Measurements from ENCODE around the gene ISG20.

Gene ISG20

DNA sequence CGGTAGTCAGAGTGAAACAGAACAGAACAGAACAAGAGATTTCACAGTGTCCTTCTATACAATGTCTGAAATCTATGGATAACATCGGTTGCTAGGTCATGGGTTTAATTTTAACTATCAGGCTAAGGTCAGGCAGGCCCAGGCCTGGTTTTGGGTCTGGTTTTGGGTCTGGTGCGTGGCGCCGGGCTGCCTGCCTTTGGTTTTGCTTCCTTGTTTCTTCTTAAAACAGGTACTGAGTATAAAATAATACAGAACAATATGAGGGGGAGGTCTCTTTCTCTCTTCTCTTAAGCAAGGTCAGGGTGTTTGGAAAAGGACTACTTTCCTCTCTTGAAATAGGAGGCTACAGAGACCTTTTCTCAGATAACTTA, 16.2 kb upstream of the ISG20 start:
- Histone ChIP-seq H3K4me1 (ENCODE audit: control insufficient read depth, low read length) (peaks cover 53% of the 10 kb centered on the region), H3K27me3 (ENCODE audit: control insufficient read depth, low read length) (no peaks in the 10 kb centered on the region), H4K20me1 (ENCODE audit: control insufficient read depth, insufficient read depth, low read depth, low read length) (peaks cover 30% of the 10 kb centered on the region), H3K9me3 (ENCODE audit: control insufficient read depth, insufficient read depth, low read length) (no peaks in the 10 kb centered on the region), H3K4me2 (ENCODE audit: low read length) (peak overlapping the region; percentile 89), H3K79me2 (ENCODE audit: control insufficient read depth, low read length) (peaks cover 69% of the 10 kb centered on the region), H3F3A (ENCODE audit: control insufficient read depth, insufficient read depth) (0 out of 2 replicates have a peak, but pooled peaks cover 2% of the 10 kb centered on the region), H3K27ac (ENCODE audit: low read depth, low read length) (peak overlapping the region; percentile 70), H3K9me2 (replicated peaks; ENCODE audit: control insufficient read depth, low read length) (no peaks in the 10 kb centered on the region), H3K36me3 (ENCODE audit: control insufficient read depth, low read length) (peaks cover 62% of the 10 kb centered on the region), H3K4me3 (ENCODE audit: low read length) (peak overlapping the region; percentile 96)
- no peak for TF ChIP-seq EZH2phosphoT487 (IDR thresholded peaks at IDR 0.05; ENCODE audit: borderline replicate concordance, low read length)
- TF ChIP-seq, protein P1, sequence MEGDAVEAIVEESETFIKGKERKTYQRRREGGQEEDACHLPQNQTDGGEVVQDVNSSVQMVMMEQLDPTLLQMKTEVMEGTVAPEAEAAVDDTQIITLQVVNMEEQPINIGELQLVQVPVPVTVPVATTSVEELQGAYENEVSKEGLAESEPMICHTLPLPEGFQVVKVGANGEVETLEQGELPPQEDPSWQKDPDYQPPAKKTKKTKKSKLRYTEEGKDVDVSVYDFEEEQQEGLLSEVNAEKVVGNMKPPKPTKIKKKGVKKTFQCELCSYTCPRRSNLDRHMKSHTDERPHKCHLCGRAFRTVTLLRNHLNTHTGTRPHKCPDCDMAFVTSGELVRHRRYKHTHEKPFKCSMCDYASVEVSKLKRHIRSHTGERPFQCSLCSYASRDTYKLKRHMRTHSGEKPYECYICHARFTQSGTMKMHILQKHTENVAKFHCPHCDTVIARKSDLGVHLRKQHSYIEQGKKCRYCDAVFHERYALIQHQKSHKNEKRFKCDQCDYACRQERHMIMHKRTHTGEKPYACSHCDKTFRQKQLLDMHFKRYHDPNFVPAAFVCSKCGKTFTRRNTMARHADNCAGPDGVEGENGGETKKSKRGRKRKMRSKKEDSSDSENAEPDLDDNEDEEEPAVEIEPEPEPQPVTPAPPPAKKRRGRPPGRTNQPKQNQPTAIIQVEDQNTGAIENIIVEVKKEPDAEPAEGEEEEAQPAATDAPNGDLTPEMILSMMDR (IDR thresholded peaks at IDR 0.05; ENCODE audit: low read depth, low read length, poor library complexity, severe bottlenecking), result no peak

DNA sequence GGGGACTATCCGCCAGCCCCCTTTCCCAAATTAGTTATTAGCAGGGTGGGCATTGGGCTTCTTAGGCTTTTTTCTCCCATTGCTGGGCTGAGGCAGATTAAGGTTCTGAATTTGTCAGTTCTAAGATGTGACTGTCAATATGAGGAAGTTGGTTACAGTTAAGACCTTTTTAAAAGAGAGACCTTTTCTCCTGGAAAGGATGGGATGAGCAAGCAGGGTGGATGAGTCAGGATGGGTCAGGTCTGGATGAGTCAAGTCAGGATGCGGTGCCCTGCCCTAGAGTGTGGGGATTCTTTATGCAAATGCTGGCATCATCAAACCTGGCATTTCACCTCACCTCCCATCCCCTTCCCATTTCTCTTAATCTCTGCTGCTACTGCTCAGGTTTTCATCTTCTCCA, 15.8 kb upstream of the ISG20 start:
- peaks cover 74% of the 10 kb centered on the region for H3K79me2 ChIP-seq (ENCODE audit: control insufficient read depth, low read length)
- peak overlapping the region; percentile 70 for H3K27ac ChIP-seq (ENCODE audit: low read depth, low read length)
- H3K4me3 ChIP-seq (ENCODE audit: low read length), result peak overlapping the region; percentile 96
- H3K36me3 ChIP-seq (ENCODE audit: control insufficient read depth, low read length), result peaks cover 67% of the 10 kb centered on the region
- peak overlapping the region; percentile 89 for H3K4me2 ChIP-seq (ENCODE audit: low read length)
- H3K9me3 ChIP-seq (ENCODE audit: control insufficient read depth, insufficient read depth, low read length), result no peaks in the 10 kb centered on the region
- TF ChIP-seq, protein P1 (IDR thresholded peaks at IDR 0.05; ENCODE audit: low read depth, low read length, poor library complexity, severe bottlenecking), result no peak
- no peak for TF ChIP-seq EZH2phosphoT487 (IDR thresholded peaks at IDR 0.05; ENCODE audit: borderline replicate concordance, low read length)
- no peaks in the 10 kb centered on the region for H3K27me3 ChIP-seq (ENCODE audit: control insufficient read depth, low read length)
- peaks cover 58% of the 10 kb centered on the region for H3K4me1 ChIP-seq (ENCODE audit: control insufficient read depth, low read length)
- H4K20me1 ChIP-seq (ENCODE audit: control insufficient read depth, insufficient read depth, low read depth, low read length), result peaks cover 34% of the 10 kb centered on the region
- no peaks in the 10 kb centered on the region for H3K9me2 ChIP-seq (replicated peaks; ENCODE audit: control insufficient read depth, low read length)
- H3F3A ChIP-seq (ENCODE audit: control insufficient read depth, insufficient read depth), result 0 out of 2 replicates have a peak, but pooled peaks cover 2% of the 10 kb centered on the region

DNA sequence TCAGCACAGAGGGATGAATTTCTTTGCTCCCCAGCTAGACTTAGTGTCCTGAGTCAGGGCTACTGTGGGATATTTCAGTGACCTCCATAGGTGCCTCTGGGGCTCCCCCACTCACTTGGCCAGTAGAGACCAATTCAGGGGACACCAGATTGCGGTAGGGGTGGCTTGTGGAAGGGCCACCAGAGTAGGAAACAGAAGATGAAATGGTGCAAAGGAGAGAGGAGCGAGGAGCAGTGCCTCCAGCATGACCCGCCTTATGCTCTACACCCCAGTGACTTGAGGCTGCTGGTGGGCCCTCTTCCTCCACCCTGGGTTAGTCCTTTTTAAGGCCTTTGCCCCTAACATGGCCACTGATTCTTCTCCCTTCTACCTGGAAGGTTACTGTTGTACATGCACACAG, 15.2 kb upstream of the ISG20 start:
- Histone ChIP-seq H3K27me3 (ENCODE audit: control insufficient read depth, low read length) (no peaks in the 10 kb centered on the region), H3K36me3 (ENCODE audit: control insufficient read depth, low read length) (peaks cover 72% of the 10 kb centered on the region), H3K9me3 (ENCODE audit: control insufficient read depth, insufficient read depth, low read length) (no peaks in the 10 kb centered on the region), H3K79me2 (ENCODE audit: control insufficient read depth, low read length) (peaks cover 80% of the 10 kb centered on the region), H3K4me1 (ENCODE audit: control insufficient read depth, low read length) (peaks cover 61% of the 10 kb centered on the region), H3K4me2 (ENCODE audit: low read length) (peak overlapping the region; percentile 89), H3K9me2 (replicated peaks; ENCODE audit: control insufficient read depth, low read length) (no peaks in the 10 kb centered on the region), H3K27ac (ENCODE audit: low read depth, low read length) (peak overlapping the region; percentile 70), H4K20me1 (ENCODE audit: control insufficient read depth, insufficient read depth, low read depth, low read length) (peaks cover 38% of the 10 kb centered on the region), H3F3A (ENCODE audit: control insufficient read depth, insufficient read depth) (0 out of 2 replicates have a peak, but pooled peaks cover 2% of the 10 kb centered on the region), H3K4me3 (ENCODE audit: low read length) (peak overlapping the region; percentile 96)
- TF ChIP-seq, protein P1 (IDR thresholded peaks at IDR 0.05; ENCODE audit: low read depth, low read length, poor library complexity, severe bottlenecking), result no peak
